KOPT-K1 (cell line): ENCODE data around the gene CAMK2N2.

Experiments used
- H3K27ac ChIP-seq: fragments of 200-600 bp; sonication (generic); 2 replicates; pipeline ENCODE4 v1.5.1; 2016; ENCODE audit warnings: antibody characterized with exemption, mild to moderate bottlenecking, low read depth, low read length; ENCODE audit not compliant: poor library complexity, severe bottlenecking
- H3K36me3 ChIP-seq: fragments of 200-600 bp; sonication (generic); 2 replicates; pipeline ENCODE4 v1.5.1; 2017; ENCODE audit warnings: antibody characterized with exemption, mild to moderate bottlenecking, low read length, moderate library complexity; ENCODE audit not compliant: insufficient read depth
- H3K9me3 ChIP-seq: fragments of 200-600 bp; sonication (generic); 2 replicates; pipeline ENCODE4 v1.5.1; 2017; ENCODE audit warnings: antibody characterized with exemption, low read length, mild to moderate bottlenecking; ENCODE audit not compliant: insufficient read depth, poor library complexity, severe bottlenecking

The CAMK2N2 gene

GRCh38 chr3:184237807-184238206, 23.5 kb downstream of the CAMK2N2 start:
- no peaks in the 10 kb centered on the region for H3K9me3 ChIP-seq
- H3K36me3 ChIP-seq: peaks cover 16% of the 10 kb centered on the region
- H3K27ac ChIP-seq: no peak overlapping the region

DNA sequence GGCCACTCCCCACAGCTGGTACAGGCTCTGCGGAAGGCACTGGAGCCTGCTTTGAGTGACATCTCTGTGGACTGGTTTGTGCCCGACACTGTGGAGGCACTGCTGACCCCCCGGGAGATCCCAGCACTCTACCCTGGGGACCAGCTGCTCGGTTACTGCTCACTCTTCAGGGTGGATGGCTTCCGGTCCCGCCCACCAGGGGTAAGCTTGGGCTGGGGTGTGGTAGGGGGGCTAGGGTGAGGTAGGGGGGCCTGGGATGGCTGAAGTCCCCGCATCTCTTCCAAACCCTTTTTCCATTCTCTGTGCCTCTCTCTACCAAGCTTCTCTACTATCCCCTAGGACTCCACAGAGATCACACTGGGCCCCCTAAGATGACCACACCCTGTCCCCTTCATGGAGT, 24.1 kb downstream of the CAMK2N2 start:
- Histone ChIP-seq H3K27ac (no peak overlapping the region), H3K36me3 (peaks cover 10% of the 10 kb centered on the region; the same call in 1 of the 2 replicates), H3K9me3 (no peaks in the 10 kb centered on the region)

DNA sequence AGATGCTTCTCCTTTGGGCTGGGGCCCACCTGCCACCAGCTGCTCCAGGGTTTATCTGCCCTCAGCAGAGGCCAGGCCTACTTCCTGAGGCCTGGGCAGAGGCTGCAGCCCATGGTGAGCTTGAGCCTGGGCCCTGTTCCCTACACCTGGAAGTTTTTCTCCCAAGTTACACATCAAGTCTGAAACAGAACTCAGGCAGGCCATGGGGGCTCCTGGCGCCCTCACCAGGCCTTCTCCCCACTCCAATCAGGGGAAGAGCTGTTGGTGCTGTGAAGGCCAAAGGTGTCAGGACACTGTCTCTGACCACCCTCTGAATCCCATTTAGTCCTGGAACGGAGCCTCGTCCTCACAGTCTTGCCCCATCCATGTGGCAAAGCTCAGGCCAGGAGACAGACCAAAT, 24.7 kb downstream of the CAMK2N2 start:
- Histone ChIP-seq H3K36me3 (peaks cover 4% of the 10 kb centered on the region; the same call in 1 of the 2 replicates), H3K9me3 (no peaks in the 10 kb centered on the region), H3K27ac (no peak overlapping the region)

DNA sequence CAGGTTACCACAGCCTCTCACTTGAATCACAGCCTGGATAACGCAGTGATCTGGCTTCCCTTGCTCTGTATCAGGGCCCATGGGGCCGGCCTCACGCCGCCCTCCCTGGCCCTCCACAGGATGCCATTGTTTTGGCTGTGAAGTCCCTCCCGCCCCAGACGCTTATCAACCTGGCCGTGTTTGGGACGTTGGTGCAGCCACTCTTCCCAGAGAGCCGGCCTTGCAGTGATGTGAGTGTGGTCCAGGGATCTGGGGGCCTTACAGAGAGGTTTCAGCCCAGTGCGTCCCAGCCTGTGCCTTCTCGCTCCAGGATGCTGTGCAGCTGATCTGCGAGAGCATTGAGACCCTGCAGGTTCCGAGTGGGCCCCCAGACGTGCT, 25.3 kb downstream of the CAMK2N2 start:
- H3K9me3 ChIP-seq: no peaks in the 10 kb centered on the region
- H3K27ac ChIP-seq: no peak overlapping the region
- H3K36me3 ChIP-seq: no peaks in the 10 kb centered on the region

GRCh38 chr3:184235381-184236032, 25.8 kb downstream of the CAMK2N2 start:
- Histone ChIP-seq H3K36me3 (no peaks in the 10 kb centered on the region), H3K27ac (no peak overlapping the region), H3K9me3 (no peaks in the 10 kb centered on the region)

DNA sequence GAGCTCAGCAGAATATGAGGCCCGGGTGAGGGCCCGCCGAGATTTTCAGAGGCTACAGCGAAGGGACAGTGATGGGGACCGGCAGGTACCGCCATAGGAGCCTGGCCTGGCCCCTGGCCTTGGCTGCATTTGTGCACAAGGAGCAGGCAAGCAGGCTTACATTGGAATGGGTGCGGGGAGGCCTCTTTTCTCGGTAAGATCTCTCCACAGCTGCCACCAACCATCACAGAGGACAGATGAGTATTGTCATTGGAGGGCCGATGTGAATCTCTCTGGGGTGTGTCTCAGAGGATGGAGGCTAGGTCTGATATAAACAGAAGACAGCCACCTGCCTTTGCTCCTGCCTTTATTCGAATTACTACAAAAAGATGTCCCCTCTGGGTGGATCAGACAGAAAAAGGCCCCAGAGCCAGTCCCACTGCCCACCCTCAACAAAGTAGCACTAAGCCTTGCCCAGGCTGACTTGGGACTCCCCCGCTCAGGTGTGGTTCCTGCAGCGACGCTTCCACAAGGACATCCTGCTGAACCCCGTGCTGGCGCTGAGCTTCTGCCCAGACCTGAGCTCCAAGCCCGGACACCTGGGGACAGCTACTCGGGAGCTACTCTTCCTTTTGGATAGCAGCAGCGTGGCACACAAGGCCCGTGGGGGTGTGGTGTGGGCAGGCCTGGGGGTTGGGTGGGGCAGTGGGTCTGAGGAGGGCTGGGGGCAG, 26.5 kb downstream of the CAMK2N2 start:
- Histone ChIP-seq H3K9me3 (no peaks in the 10 kb centered on the region), H3K36me3 (no peaks in the 10 kb centered on the region), H3K27ac (no peak overlapping the region)

DNA sequence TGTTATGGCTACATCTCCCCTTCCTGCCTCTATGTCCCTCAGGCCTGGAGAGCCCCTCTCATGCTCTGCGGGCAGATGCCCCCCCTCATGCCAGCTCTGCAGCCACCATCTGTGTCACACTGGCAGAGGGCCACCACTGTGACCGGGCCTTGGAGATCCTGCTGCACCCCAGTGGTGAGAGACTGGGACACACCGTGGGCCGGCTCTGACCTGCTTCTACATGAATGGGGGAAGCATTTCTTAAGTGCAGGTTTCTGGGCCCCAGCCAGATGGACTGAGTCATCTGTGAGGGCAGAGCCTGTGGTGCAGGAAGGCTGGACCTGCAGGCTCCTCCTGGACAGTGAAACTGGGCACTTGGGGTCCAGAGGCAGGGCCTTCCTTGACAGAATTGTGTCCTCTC, 27.1 kb downstream of the CAMK2N2 start:
- H3K36me3 ChIP-seq: no peaks in the 10 kb centered on the region
- H3K9me3 ChIP-seq: no peaks in the 10 kb centered on the region
- no peak overlapping the region for H3K27ac ChIP-seq

DNA sequence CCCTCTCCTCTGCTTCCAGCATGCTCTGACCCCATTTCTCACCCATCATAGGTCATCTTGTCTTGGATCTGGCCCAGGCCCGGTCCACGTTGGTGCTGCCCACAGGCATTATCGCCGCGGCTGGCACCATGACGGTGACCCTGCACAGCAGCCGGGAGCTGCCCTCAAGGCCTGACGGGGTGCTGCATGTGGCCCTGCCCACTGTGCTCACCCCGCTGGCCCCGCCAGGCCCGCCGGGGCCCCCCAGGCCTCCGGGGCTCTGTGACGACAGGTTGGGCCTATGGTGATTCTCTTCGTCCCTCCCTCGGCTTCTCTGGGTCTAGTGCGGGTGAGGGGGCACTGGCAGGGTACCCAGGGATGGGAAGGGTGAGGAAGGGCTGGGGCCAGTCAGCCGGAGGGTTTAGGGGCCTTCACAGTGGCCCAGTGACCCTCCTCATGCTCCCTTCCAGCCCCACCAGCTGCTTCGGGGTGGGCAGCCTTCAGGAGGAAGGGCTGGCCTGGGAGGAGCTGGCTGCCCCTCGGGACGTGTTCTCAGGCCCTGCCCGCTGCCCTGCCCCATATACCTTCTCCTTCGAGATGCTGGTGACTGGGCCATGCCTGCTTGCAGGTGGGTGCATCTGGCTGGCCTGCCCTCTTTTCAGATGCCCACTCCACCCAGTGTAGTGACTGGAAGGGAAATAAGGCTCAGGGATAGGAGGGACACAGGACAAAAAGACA, 28.1 kb downstream of the CAMK2N2 start:
- Histone ChIP-seq H3K36me3 (no peaks in the 10 kb centered on the region), H3K27ac (no peak overlapping the region), H3K9me3 (no peaks in the 10 kb centered on the region)

DNA sequence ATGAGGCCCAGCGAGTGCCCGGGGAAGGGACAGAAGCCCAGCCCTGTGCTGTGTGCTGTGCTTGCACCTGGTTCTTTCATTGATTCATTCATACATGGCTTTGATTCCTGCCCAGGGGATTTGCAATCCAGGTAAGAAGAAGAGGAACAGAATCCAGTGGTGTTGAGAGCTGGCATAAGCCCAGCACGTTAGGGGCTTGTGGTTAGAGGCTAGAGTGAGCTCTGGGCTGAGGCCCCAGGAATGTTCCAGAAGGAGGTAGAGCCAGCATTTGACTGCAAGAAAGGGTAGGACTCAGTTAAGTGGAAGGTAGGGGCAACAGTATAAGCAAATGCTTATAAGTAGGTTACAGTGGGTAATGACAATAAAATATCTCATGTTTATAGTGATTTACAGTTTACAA, 29.7 kb downstream of the CAMK2N2 start:
- Histone ChIP-seq H3K27ac (no peak overlapping the region), H3K9me3 (no peaks in the 10 kb centered on the region), H3K36me3 (no peaks in the 10 kb centered on the region)

- no peaks in the 10 kb centered on the region for H3K36me3 ChIP-seq
- no peak overlapping the region for H3K27ac ChIP-seq
- H3K9me3 ChIP-seq: no peaks in the 10 kb centered on the region
These were observed 30.5 kb downstream of the CAMK2N2 start for GRCh38 chr3:184230603-184231528.

DNA sequence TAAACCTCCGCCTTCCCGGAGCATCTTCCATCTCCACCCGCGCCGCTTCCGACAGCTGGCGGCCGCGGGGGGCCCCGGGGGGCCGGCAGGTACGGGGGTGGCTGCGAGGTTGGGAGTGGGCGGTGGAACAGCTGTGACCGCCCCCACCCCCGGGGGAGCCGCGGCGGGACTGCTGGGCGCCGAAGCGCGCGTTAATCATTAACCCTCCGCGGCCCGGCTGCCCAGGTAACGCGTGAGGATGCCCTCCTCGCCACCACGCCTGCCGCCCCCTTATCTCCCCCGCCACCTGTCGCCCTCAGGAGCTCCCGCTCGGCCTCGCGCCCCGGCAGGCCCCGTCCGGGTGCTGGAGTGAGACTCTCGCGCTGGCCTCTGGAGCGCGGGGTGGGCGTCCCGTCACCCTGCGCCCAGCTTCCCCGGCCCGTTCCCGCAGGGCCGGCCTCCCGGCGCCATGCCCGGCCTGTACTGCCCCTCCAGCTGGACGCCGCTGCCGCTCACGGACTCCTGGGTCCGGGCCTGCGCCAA, 31.2 kb downstream of the CAMK2N2 start:
- no peaks in the 10 kb centered on the region for H3K9me3 ChIP-seq
- H3K27ac ChIP-seq: no peak overlapping the region
- no peaks in the 10 kb centered on the region for H3K36me3 ChIP-seq

DNA sequence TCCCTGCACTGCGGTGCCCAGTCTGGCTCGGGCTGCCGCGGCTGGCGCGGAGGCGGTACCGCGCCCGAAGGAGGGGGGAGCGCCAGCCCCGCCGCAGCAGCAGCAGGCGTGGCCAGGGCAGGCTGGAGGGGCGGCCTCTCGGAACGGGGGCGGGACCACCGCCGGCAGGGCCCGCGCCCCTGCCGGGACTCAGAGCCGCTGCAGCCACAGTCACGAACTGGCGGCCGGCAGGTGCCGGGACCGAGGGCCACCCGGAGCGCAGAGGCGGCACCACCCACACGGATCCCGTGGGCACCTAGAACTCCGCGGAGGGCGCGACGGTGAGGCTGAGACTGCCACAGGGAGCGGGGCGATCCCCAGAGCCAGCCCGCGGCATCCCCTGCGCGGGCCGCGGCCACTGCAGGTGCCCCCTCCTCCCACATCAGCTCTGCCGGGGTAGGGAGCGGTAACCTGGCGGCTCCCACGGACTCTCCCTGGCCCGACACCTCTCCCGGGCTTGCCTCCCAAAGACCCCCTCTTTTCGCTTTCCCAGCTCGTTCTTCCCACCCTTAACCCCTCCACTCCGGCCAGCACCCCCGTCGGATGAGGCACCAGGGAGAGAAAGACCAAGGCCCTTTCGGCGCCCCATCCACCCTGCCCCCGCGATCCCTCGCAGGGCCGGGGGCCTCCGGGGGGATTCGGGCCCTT, 31.8 kb downstream of the CAMK2N2 start, which contains the start of gene VWA5B2:
VWA5B2 (plus strand) TSS at position 192 of the 687 bp plus-strand sequence. CDS start 944 bp downstream, outside the sequence.
- H3K9me3 ChIP-seq: no peaks in the 10 kb centered on the region
- H3K36me3 ChIP-seq: no peaks in the 10 kb centered on the region
- H3K27ac ChIP-seq: no peak within 1 kb of the TSS

GRCh38 chr3:184228376-184229137, 32.8 kb downstream of the CAMK2N2 start:
- Histone ChIP-seq H3K9me3 (no peaks in the 10 kb centered on the region), H3K27ac (no peak overlapping the region), H3K36me3 (no peaks in the 10 kb centered on the region)
